CD14-positive monocyte (primary cell): ENCODE measurements around the gene MMRN2. TPM values are rescaled to one million over a fixed set of nuclear protein-coding genes. Genes with fewer than 3 reads are reported as not detected.

Experiments
- DNase-seq, 3 donors: peaks; one replicate each; pipeline ENCODE4 v3.0.0-alpha.2; 2011 to 2022
- H2AFZ ChIP-seq: 2 replicates; pipeline ENCODE4 v1.6.0; 2012; ENCODE audit warnings: mild to moderate bottlenecking, low read depth, low read length, inconsistent platforms; ENCODE audit not compliant: insufficient read depth, poor library complexity, severe bottlenecking
- H3K27ac ChIP-seq, 2 donors: 1 replicate in 1 of 2; 2 replicates in 1 of 2; pipeline ENCODE4 v1.5.1; 2012 to 2013; ENCODE audit warnings: low read length in 2 of 2, control low read depth in 1 of 2, inconsistent platforms in 1 of 2, low read depth in 1 of 2, mild to moderate bottlenecking in 1 of 2
- H3K27me3 ChIP-seq, 2 donors: one replicate each; pipeline versions ENCODE4 v1.6.0 to v1.6.1; 2011 to 2013; ENCODE audit warnings: low read length in 2 of 2; ENCODE audit not compliant: control insufficient read depth in 2 of 2, insufficient read depth in 2 of 2
- H3K36me3 ChIP-seq, 2 donors: replicated peaks in 1 of 2; 1 replicate in 1 of 2; 2 replicates in 1 of 2; pipeline versions ENCODE4 v1.5.1 to v1.6.1; 2012 to 2013; ENCODE audit warnings: low read length in 2 of 2, control low read depth in 1 of 2, inconsistent platforms in 1 of 2, mild to moderate bottlenecking in 1 of 2; ENCODE audit not compliant: insufficient read depth in 2 of 2, control insufficient read depth in 1 of 2
- H3K4me1 ChIP-seq, 2 donors: 1 replicate in 1 of 2; 2 replicates in 1 of 2; pipeline versions ENCODE4 v1.5.1 to v1.6.1; 2012 to 2013; ENCODE audit warnings: low read length in 2 of 2, control low read depth in 1 of 2, inconsistent platforms in 1 of 2, mild to moderate bottlenecking in 1 of 2, moderate library complexity in 1 of 2; ENCODE audit not compliant: insufficient read depth in 2 of 2, control insufficient read depth in 1 of 2
- H3K4me2 ChIP-seq: replicated peaks from 2 replicates; pipeline ENCODE3; 2012; ENCODE audit warnings: low read length, moderate library complexity, mild to moderate bottlenecking; ENCODE audit not compliant: poor library complexity, severe bottlenecking; ENCODE audit errors: extremely low read depth
- H3K4me3 ChIP-seq, 3 experiments: fragments of 200-600 bp in 1 of 3; sonication (generic) in 1 of 3; replicated peaks in 1 of 3; 1 replicate in 2 of 3; 2 replicates in 1 of 3; pipeline ENCODE4 v1.5.1; 2011 to 2013; ENCODE audit warnings: low read length in 3 of 3, mild to moderate bottlenecking in 3 of 3, control low read depth in 2 of 3, low read depth in 2 of 3, inconsistent platforms in 1 of 3, moderate library complexity in 1 of 3
- H3K79me2 ChIP-seq: 2 replicates; pipeline ENCODE4 v1.6.0; 2012; ENCODE audit warnings: mild to moderate bottlenecking, control low read depth, inconsistent platforms, low read length, moderate library complexity; ENCODE audit not compliant: insufficient read depth
- H3K9ac ChIP-seq: 2 replicates; pipeline ENCODE4 v1.6.0; 2017; ENCODE audit warnings: low read length, mild to moderate bottlenecking; ENCODE audit not compliant: insufficient read depth, poor library complexity, severe bottlenecking
- H3K9me3 ChIP-seq, 2 donors: replicated peaks in 1 of 2; 1 replicate in 1 of 2; 2 replicates in 1 of 2; pipeline versions ENCODE4 v1.5.1 to v1.6.1; 2012 to 2013; ENCODE audit warnings: low read length in 2 of 2, control low read depth in 1 of 2; ENCODE audit not compliant: control insufficient read depth in 1 of 2, insufficient read depth in 1 of 2
- H4K20me1 ChIP-seq: 2 replicates; pipeline ENCODE4 v1.6.0; 2012; ENCODE audit warnings: mild to moderate bottlenecking, low read length, control low read depth, moderate library complexity; ENCODE audit not compliant: insufficient read depth
- H3K27ac Mint-ChIP-seq, 7 donors: one replicate each; pipeline ENCODE4 v1.8.0; 2020; ENCODE audit warnings: mild to moderate bottlenecking in 7 of 7, mixed read lengths in 7 of 7, moderate library complexity in 6 of 7, inconsistent platforms in 2 of 7
- H3K27me3 Mint-ChIP-seq, 3 donors: one replicate each; pipeline ENCODE4 v1.8.0; 2021 to 2022; ENCODE audit warnings: low read depth in 3 of 3, mild to moderate bottlenecking in 3 of 3, mixed read lengths in 3 of 3, moderate library complexity in 3 of 3, inconsistent platforms in 1 of 3
- H3K36me3 Mint-ChIP-seq, 2 donors: one replicate each; pipeline ENCODE4 v1.8.0; 2020; ENCODE audit warnings: mixed read lengths in 2 of 2, inconsistent platforms in 1 of 2, mild to moderate bottlenecking in 1 of 2
- H3K4me1 Mint-ChIP-seq: one replicate; pipeline ENCODE4 v1.8.0; 2020; ENCODE audit warnings: mild to moderate bottlenecking, mixed read lengths
- H3K4me3 Mint-ChIP-seq, 2 donors: one replicate each; pipeline ENCODE4 v1.8.0; 2020; ENCODE audit warnings: mild to moderate bottlenecking in 2 of 2, mixed read lengths in 2 of 2, moderate library complexity in 1 of 2
- H3K9me3 Mint-ChIP-seq, 7 donors: one replicate each; pipeline ENCODE4 v1.8.0; 2020 to 2022; ENCODE audit warnings: mixed read lengths in 7 of 7, mild to moderate bottlenecking in 6 of 7, moderate library complexity in 6 of 7, inconsistent platforms in 2 of 7
- WGBS: methylation state at CpG from one replicate; pipeline ENCODE4 v1.1.5; 2013; ENCODE audit warnings: missing lambda C conversion rate; ENCODE audit not compliant: insufficient coverage; 5-methylcytosine and 5-hydroxymethylcytosine counted together
- intact Hi-C, 2 donors: fragments of 100-400 bp; cut with micrococcal nuclease; formaldehyde crosslinking; loops; one replicate each; pipeline versions ENCODE4 v1.15.0 to v1.15.1; 2023
- polyA plus RNA-seq, 3 donors: library from polyadenylated mRNA; depleted of rRNA in 1 of 3; unstranded in 2 of 3; stranded (reverse) in 1 of 3; fragments of 300-500 nt in 2 of 3; fragments of >200 nt in 1 of 3; fragmentation: Illumina TruSeq in 2 of 3; gene quantifications; 1 replicate in 2 of 3; 2 replicates in 1 of 3; pipeline ENCODE4 v1.2.3, GENCODE V29; 2012 to 2021
- TF ChIP-seq, protein P1 (sequence below): fragments of 200-600 bp; IDR thresholded peaks from one replicate; pipeline ENCODE4 v1.8.0; 2022; ENCODE audit warnings: antibody characterized with exemption, mild to moderate bottlenecking

The MMRN2 gene
- polyA plus RNA-seq, 3 donors: 0.07 to 1.8 TPM; not detected in 1

DNA sequence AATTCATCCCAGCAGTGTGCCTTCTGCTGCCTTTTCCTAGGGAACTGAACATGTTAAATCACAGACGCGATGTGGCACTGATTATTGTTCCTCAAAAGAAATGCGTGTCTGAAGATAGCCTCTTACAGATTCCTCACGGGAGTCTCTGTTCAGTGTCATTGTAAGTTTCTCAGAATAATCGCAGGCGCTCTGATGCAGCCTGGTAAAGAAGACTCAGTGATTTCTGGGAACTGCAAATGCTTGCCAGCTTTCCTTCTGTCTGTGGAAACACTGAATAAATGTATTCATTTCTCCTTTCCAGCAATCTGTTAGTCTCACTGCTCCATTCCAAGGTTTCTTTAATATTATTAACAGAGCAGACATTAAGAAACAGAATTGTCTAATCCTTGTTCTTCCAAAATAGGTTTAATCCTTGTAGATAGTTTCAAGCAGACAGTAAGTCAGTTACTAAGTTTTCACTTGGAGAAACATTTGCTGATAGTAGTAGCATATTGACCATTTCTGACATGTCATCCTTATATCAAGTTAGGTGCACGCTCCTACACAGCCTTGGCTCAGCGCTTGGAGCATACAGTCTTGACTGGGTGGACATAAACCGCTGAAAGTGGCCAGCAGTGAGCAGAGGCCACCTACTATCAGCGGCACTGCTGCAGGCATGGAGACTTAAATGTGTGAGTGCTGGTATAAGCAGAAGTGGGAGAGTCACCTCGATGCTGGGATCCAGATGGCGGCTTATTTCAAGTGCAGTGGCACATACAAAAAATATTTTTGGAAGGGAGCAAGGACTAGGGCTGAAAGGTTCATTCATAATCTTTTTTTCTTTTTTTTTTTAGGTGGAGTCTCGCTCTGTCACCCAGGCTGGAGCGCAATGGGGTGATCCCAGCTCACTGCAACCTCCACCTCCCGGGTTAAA lies 27.7 kb downstream of the MMRN2 start:
- H3K4me1 ChIP-seq: no peaks in the 10 kb centered on the region
- H3K9ac ChIP-seq: no peak overlapping the region
- 92% methylated on average over 10 of the region's 15 CpGs for WGBS
- no peaks in the 10 kb centered on the region for H4K20me1 ChIP-seq
- intact Hi-C loops: no loop called here
- H3K4me2 ChIP-seq: no peak overlapping the region
- H3K4me3 ChIP-seq: no peak overlapping the region
- H3K27ac ChIP-seq: no peak overlapping the region
- H2AFZ ChIP-seq: no peak overlapping the region
- Mint-ChIP-seq H3K4me1 (peaks cover 4% of the 10 kb centered on the region), H3K27me3 (peaks cover 0 to 4% (median 0%) of the 10 kb centered on the region in 3 donors), H3K9me3 (no peaks in the 10 kb centered on the region), H3K4me3 (no peak overlapping the region), H3K36me3 (no peaks in the 10 kb centered on the region), H3K27ac (no peak overlapping the region)
- H3K79me2 ChIP-seq: no peaks in the 10 kb centered on the region
- TF ChIP-seq, protein P1, sequence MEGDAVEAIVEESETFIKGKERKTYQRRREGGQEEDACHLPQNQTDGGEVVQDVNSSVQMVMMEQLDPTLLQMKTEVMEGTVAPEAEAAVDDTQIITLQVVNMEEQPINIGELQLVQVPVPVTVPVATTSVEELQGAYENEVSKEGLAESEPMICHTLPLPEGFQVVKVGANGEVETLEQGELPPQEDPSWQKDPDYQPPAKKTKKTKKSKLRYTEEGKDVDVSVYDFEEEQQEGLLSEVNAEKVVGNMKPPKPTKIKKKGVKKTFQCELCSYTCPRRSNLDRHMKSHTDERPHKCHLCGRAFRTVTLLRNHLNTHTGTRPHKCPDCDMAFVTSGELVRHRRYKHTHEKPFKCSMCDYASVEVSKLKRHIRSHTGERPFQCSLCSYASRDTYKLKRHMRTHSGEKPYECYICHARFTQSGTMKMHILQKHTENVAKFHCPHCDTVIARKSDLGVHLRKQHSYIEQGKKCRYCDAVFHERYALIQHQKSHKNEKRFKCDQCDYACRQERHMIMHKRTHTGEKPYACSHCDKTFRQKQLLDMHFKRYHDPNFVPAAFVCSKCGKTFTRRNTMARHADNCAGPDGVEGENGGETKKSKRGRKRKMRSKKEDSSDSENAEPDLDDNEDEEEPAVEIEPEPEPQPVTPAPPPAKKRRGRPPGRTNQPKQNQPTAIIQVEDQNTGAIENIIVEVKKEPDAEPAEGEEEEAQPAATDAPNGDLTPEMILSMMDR: no peak
- no peaks in the 10 kb centered on the region for H3K27me3 ChIP-seq
- H3K36me3 ChIP-seq: no peaks in the 10 kb centered on the region
- H3K9me3 ChIP-seq: no peaks in the 10 kb centered on the region
- DNase-seq: no peak

DNA sequence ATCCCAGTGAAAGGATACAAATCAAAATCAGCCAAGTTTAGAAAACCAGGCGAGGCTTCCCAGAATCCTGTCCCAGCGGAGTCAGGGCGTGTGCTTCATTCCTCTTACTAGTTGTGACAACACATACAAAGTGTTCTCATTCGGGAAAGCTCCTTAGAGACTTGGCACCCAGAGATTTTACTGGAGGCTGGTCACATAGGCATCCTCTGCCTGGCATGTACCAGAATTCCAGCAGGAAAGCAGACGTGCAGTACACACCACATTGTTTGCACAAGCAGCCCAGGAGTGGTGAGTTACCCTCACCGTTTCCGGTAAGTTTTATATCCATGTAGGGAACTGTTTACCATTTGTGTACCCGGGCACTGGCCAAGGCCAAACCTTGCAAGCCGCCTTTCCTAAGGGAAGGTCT lies 34.9 kb downstream of the MMRN2 start:
- DNase-seq: no peak
- Histone ChIP-seq H3K4me3 (no peak overlapping the region), H3K4me2 (no peak overlapping the region), H3K79me2 (no peaks in the 10 kb centered on the region), H3K9ac (no peak overlapping the region), H3K27ac (no peak overlapping the region), H3K27me3 (no peaks in the 10 kb centered on the region), H3K36me3 (no peaks in the 10 kb centered on the region), H3K9me3 (no peaks in the 10 kb centered on the region), H4K20me1 (no peaks in the 10 kb centered on the region), H3K4me1 (no peaks in the 10 kb centered on the region), H2AFZ (no peak overlapping the region)
- H3K36me3 Mint-ChIP-seq: no peaks in the 10 kb centered on the region
- TF ChIP-seq, protein P1: no peak
- intact Hi-C loops: no loop called here
- no peak overlapping the region for H3K4me3 Mint-ChIP-seq
- H3K4me1 Mint-ChIP-seq: no peaks in the 10 kb centered on the region
- peaks cover 0 to 2% (median 0%) of the 10 kb centered on the region in 3 donors for H3K27me3 Mint-ChIP-seq
- H3K9me3 Mint-ChIP-seq: no peaks in the 10 kb centered on the region
- no peak overlapping the region for H3K27ac Mint-ChIP-seq
- WGBS: 97% methylated on average over 7 of the region's 9 CpGs
